Amygdala (tissue), 56 donors: ENCODE results near the gene PROM2.
"Not testable (repeated sequence)": the region's sequence is repeated elsewhere in the genome, so short reads cannot be mapped to it uniquely, and the experiment has no call there.

ENCODE experiments used
- DNase-seq, 56 donors: peaks; one replicate each; lab custom pipeline; 2025; lab: John Stamatoyannopoulos, UW

The PROM2 gene

GRCh38 chr2:95268211-95269035 is 5.8 kb upstream of the PROM2 start:
- DNase-seq = no peak

DNA sequence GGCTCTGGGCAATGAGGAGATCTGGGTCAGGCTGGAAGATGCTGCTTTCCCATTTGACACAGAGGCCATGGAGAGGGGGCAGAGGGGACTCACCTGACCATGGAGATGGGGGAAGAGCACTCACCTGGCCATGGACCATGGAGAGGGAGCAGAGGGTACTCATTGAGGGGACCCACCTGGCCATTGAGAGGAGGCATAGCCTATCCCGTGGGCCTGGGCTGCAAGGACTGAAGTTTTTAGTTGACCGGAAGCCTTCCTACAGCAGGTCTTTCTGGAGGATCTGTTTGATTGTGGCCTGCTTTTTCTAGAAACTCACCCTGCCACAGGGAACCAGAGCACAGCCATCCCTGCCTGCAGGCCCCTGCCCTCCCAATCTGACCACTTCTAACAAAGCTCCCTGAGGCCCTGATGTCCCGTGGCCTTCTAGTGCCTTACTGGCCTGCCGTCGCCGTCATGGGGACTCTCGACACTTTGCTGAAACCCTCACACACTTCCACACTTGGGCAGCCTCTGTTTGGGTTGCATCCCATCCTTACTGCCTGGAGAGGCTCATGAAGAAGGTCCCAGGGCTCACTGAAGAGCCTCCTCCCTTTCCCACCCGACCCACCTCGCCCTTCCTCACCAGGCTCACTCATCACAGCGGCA is 5.1 kb upstream of the PROM2 start:
- no peak for DNase-seq

DNA sequence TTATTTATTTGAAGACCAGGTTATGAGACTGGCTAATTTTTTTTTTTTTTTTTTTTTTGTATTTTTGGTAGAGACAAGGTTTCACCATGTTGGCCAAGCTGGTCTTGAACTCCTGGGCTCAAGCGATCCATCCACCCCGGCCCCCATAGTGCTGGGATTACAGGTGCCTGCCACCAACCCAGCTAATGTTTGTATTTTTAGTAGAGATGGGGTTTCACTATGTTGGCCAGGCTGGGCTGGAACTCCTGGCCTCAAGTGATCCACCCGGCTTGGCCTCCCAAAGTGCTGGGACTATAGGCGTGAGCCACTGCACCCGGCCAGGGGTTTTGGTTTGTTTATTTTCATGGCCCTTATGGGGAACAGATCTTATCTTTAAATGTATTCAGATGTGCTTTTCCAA is 4.5 kb upstream of the PROM2 start:
- not testable (repeated sequence) for DNase-seq

DNA sequence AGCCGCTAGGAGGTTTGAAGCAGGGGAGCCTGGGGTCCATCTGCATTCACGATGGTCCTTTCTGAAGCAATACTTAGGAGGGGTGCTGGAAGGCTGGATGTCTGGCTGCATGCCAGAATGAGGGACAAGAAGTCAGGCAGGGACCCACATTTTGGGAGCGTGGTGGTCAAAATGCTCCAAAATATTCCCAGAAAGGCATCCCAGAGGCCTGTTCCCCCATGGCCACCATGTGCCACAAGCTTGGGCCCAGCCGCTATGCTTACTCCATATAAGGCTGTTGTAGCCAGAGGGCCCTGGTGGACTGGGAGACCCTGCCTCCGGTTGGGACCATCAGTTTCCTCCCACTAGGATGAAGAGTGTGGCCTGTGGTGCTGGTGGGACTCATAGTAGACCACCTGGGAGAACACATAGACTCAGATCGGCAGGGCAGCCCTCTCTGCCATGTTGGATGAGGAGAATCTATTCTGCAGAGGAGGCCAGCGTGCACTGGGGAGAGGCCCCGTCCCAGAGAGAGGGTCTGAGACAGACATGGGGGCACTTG is 3.6 kb upstream of the PROM2 start:
- DNase-seq = no peak

GRCh38 chr2:95271381-95271971 is 2.8 kb upstream of the PROM2 start:
- no peak for DNase-seq

- no peak for DNase-seq
Measured at GRCh38 chr2:95272299-95272751, 1.9 kb upstream of the PROM2 start.

DNA sequence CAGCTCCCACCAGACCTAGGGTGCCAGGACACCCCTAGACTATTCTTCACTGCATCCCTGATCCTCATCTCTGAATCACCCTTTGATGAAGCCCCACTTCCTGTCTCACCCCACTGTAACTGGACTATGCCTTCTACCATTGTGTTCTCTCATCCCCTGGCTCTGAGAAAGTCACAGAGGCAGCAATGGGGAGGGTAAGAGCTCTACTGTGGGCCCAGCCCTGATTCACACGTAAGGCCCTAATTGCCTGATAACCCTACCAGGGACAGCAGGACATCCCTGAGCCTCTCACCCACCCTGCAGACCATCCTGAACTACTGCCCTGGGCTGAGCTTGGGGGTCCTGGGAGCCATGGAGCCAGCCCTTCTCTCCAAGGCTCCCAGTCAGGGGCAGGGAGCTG is 1.5 kb upstream of the PROM2 start:
- no peak for DNase-seq

- DNase-seq = no peak
Measured at GRCh38 chr2:95273566-95274290, 521 bp upstream of the PROM2 start.

DNA sequence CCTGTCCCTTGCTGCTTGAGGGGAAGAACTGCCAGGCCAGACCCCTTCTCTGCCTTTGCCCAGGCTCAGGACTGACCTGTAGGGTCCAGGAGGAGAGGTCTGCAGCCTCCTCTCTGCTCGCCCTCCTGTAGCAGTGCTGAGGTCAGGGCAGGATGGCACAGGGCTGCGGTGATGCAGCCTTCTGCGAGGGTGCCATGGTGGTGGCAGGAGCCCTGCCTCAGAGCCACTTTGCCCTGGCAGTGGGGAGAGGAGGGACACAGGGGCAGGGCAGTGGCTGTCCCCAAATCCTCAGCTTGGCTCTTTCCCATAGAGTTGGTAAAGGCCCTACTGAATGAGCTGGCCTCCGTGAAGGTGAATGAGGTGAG is 884 bp downstream of the PROM2 start:
- DNase-seq = no peak

- DNase-seq = no peak
Measured at GRCh38 chr2:95275601-95276243, 1.5 kb downstream of the PROM2 start.

- DNase-seq = no peak
Measured at GRCh38 chr2:95276244-95276887, 2.1 kb downstream of the PROM2 start.

GRCh38 chr2:95276888-95277245 is 2.6 kb downstream of the PROM2 start:
- DNase-seq = no peak

GRCh38 chr2:95277246-95277906 is 3.1 kb downstream of the PROM2 start:
- no peak for DNase-seq

GRCh38 chr2:95278051-95278471 is 3.8 kb downstream of the PROM2 start:
- no peak for DNase-seq

DNA sequence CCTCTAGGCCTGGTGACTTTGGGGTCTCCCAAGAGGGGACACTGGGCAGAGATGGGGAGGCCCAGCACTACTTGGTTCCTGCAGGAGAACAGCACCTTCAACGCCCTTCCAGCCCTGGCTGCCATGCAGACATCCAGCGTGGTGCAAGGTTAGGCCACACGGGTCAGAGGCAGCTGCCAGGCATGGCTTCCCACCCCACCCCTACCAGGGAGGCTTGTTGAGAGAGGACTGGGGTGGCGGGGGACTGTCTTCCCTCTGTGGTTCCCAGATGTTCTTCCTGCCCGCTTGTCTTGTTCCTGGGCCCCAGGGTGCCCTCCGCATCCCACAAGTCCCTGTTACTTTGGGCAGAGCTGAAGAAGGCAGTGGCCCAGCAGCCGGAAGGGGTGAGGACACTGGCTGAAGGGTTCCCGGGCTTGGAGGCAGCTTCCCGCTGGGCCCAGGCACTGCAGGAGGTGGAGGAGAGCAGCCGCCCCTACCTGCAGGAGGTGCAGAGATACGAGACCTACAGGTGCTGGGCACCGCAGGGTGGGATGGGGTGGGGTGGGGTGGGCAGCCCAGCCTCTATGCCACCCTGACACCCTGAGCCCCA is 4.5 kb downstream of the PROM2 start:
- DNase-seq = no peak

DNA sequence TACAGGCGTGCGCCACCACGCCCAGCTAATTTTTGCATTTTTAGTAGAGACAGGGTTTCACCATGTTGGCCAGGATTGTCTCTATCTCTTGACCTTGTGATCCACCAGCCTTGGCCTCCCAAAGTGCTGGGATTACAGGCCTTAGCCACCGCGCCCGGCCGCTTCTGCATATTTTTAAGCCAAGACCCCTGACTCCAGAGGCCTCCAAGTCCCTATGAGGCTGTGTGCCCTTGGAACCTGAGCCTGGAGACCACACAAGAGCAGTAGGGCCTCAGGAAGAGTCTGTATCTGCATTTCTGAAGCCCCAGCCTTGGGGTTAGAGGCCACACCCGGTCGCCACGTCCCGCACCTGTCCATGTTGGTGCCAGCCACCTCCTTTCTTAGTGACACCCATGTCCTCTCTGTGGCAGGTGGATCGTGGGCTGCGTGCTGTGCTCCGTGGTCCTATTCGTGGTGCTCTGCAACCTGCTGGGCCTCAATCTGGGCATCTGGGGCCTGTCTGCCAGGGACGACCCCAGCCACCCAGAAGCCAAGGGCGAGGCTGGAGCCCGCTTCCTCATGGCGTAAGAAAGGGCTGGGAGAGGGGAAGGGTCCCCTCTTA is 5.3 kb downstream of the PROM2 start:
- no peak for DNase-seq

- DNase-seq = no peak
Measured at GRCh38 chr2:95281071-95281470, 6.8 kb downstream of the PROM2 start.

- no peak for DNase-seq
Measured at GRCh38 chr2:95281786-95282185, 7.5 kb downstream of the PROM2 start.

DNA sequence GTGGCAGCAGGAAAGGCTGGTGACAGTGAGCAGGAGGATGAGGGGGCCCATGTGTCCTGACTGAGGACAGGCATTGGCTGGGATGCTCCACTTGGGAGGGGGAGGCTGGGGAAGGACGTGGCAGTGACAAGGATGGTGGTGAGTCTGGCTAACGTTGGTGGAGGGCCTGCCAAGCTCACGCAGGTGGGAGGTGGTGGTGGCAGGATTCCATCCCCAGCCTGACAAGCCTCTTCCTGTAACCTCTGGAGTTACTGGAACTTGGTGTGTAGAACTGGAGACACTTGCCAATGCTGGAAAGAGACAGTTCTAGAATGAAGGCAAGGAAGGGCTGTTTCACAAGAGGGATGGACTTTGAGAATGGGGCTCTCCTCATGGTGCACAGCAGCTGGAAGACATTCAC is 8.2 kb downstream of the PROM2 start:
- DNase-seq = no peak
